Fibroblast of the aortic adventitia (primary cell): ENCODE results near the gene MT3. TPM values are rescaled to one million over a fixed set of nuclear protein-coding genes. Genes with fewer than 3 reads are reported as not detected.
A peak's percentile ranks its signal among the peaks of the same experiment; 100 is the strongest.

Source experiments
- DNase-seq: peaks from one replicate; pipeline ENCODE4 v3.0.0-alpha.2; 2010; ENCODE audit warnings: low read depth
- H3K4me3 ChIP-seq: 2 replicates; pipeline ENCODE4 v1.5.1; 2011; ENCODE audit warnings: low read depth, mild to moderate bottlenecking, control low read depth, low read length, moderate library complexity
- total RNA-seq: library from RNA; depleted of rRNA; stranded (reverse); fragments of >200 nt; gene quantifications from 2 replicates; pipeline ENCODE4 v1.2.3, GENCODE V29; 2012; ENCODE audit warnings: low replicate concordance
- TF ChIP-seq, protein P1 (sequence below): IDR thresholded peaks from 2 replicates; pipeline ENCODE4 v1.5.1; 2011; ENCODE audit warnings: mild to moderate bottlenecking, low read length, control low read depth, inconsistent platforms; ENCODE audit not compliant: insufficient read depth

Gene MT3
- total RNA-seq, 1 donor = not detected

GRCh38 chr16:56623637-56624036 lies 34.3 kb downstream of the MT3 start:
- TF ChIP-seq, protein P1, sequence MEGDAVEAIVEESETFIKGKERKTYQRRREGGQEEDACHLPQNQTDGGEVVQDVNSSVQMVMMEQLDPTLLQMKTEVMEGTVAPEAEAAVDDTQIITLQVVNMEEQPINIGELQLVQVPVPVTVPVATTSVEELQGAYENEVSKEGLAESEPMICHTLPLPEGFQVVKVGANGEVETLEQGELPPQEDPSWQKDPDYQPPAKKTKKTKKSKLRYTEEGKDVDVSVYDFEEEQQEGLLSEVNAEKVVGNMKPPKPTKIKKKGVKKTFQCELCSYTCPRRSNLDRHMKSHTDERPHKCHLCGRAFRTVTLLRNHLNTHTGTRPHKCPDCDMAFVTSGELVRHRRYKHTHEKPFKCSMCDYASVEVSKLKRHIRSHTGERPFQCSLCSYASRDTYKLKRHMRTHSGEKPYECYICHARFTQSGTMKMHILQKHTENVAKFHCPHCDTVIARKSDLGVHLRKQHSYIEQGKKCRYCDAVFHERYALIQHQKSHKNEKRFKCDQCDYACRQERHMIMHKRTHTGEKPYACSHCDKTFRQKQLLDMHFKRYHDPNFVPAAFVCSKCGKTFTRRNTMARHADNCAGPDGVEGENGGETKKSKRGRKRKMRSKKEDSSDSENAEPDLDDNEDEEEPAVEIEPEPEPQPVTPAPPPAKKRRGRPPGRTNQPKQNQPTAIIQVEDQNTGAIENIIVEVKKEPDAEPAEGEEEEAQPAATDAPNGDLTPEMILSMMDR = no peak
- no peak for DNase-seq

GRCh38 chr16:56625140-56625942 lies 36.0 kb downstream of the MT3 start, which contains the start of gene MT1E:
MT1E (plus strand) TSS chr16:56625781; CDS start chr16:56625852, 71 bp downstream.
- peak; percentile 82 for DNase-seq
- H3K4me3 ChIP-seq = peak within 1 kb of the TSS; percentile 81
- TF ChIP-seq, protein P1 = no peak

More at GRCh38 chr16:56623637-56624036, 34.3 kb downstream of the MT3 start:
- H3K4me3 ChIP-seq = no peak overlapping the region

DNA sequence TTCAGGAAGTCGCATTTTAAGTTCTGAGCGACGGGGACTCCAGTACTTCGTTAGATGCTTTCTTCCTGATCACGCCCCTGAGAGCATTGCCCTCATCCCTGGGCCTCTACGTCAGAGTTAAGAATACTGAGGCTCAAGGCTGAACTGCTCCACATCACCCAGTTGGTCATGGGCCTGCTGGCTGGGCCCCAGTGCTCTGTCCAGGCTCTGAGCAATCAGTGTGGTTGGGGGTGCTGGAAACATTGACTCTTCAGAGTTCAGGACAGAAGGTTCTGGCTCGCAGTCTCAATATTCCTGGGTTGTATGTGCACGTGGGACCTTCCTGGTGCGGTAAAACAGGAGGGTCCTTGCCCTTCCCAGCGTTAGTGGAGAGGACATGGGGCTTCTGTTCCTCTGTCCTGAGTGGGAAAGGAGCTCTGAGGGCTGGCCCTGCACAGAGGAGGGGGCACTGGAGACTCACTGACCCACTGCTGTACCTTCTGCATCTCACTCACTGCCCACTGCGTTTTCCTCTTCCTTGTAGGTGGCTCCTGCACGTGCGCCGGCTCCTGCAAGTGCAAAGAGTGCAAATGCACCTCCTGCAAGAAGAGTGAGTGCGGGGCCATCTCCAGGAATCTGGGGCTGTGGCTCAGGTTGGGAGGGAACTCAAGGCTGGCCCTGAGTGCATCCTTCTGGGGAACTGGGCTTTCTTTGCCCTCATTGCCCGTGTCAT lies 36.8 kb downstream of the MT3 start:
- H3K4me3 ChIP-seq = peak overlapping the region; percentile 81
- TF ChIP-seq, protein P1 = no peak
- DNase-seq = peak; percentile 90

DNA sequence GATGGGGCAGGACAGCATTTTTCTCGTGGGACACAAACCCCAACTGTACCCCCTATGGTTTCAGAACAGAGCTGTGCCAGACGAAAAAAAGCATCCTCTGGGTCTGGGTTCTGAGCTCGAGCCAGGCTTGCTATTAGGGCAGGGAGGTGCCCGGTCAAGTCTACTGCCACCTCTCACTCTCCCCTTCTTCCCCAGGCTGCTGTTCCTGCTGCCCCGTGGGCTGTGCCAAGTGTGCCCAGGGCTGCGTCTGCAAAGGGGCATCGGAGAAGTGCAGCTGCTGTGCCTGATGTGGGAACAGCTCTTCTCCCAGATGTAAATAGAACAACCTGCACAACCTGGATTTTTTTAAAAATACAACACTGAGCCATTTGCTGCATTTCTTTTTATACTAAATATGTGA lies 37.4 kb downstream of the MT3 start:
- TF ChIP-seq, protein P1 = no peak
- DNase-seq = no peak
- H3K4me3 ChIP-seq = peak overlapping the region; percentile 81

- DNase-seq = no peak
- H3K4me3 ChIP-seq = no peak overlapping the region
- TF ChIP-seq, protein P1 = no peak
Observed at GRCh38 chr16:56628486-56629350, 39.4 kb downstream of the MT3 start.

GRCh38 chr16:56629531-56629930 lies 40.2 kb downstream of the MT3 start:
- no peak overlapping the region for H3K4me3 ChIP-seq
- TF ChIP-seq, protein P1 = no peak
- no peak for DNase-seq
